HG02798 (cell line): Measurements from ENCODE around the gene CFAP52.
"Not testable (repeated sequence)": the region's sequence is repeated elsewhere in the genome, so short reads cannot be mapped to it uniquely, and the experiment has no call there.

Experiments used
- ATAC-seq: cut with Tn5 transposase; IDR thresholded peaks from one replicate; pipeline ENCODE4 v1.9.1; 2021; ENCODE audit warnings: mild to moderate bottlenecking; ENCODE audit not compliant: unreplicated experiment, poor library complexity

The CFAP52 gene, protein sequence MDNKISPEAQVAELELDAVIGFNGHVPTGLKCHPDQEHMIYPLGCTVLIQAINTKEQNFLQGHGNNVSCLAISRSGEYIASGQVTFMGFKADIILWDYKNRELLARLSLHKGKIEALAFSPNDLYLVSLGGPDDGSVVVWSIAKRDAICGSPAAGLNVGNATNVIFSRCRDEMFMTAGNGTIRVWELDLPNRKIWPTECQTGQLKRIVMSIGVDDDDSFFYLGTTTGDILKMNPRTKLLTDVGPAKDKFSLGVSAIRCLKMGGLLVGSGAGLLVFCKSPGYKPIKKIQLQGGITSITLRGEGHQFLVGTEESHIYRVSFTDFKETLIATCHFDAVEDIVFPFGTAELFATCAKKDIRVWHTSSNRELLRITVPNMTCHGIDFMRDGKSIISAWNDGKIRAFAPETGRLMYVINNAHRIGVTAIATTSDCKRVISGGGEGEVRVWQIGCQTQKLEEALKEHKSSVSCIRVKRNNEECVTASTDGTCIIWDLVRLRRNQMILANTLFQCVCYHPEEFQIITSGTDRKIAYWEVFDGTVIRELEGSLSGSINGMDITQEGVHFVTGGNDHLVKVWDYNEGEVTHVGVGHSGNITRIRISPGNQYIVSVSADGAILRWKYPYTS

GRCh38 chr17:9576521-9577372 is at the start of gene CFAP52:
Gene CFAP52 (plus strand): TSS chr17:9576642. CDS start chr17:9576696, 54 bp downstream.
- ATAC-seq = peak; percentile 52

- no peak for ATAC-seq
Observed at GRCh38 chr17:9527788-9528187, 48.7 kb upstream of the CFAP52 start.

DNA sequence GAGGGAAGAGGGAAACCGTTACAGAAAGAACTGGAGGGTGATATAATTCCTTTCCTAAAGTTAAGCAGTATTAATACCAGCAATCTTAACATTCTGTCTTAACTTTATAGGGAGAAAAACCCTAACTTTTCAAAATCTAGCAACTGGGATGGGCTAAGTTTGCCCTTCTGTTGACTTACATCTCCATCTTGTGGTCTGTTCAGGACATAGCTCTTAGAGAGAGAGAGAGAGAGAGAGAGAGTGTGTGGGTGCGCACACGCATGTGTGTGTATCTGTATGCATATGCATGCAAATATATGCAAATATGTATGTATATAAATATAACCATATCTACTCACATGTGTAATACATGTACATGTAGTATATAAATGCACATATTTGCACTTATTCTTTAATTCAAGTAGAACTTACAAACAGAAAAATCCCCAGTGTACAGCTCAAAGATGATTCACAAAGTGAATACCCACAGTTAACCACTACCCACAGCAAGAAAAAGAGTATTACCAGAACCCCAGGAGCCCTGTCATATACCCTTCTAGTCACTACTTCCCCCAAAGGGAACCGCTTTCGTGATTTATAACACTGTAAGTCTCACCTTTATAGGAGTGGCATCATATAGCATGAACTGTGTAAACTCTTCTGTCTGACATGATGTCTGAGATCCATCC is 47.3 kb upstream of the CFAP52 start:
- ATAC-seq = peak; percentile 44

GRCh38 chr17:9531034-9531433 is 45.4 kb upstream of the CFAP52 start:
- ATAC-seq = no peak

DNA sequence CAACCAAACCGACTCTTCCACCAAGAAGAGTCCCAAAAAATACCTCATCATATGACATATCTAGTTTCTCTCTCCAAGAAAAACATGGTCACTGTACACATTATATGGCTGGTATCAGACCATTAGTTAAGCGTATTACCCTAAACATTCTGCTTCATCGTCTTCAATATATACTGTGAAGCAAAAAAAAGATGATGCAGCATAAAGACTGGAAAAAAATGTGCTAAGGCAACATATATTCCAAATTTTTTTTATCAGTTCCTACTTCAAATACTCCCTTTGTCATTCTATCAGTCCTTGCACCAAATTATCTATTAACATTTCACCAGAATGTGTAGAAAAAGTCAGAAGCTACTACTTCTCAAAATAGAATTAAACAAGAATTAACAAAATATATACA is 43.7 kb upstream of the CFAP52 start:
- ATAC-seq = no peak

- ATAC-seq = no peak
Observed at GRCh38 chr17:9533441-9533840, 43.0 kb upstream of the CFAP52 start.

GRCh38 chr17:9536061-9536460 is 40.4 kb upstream of the CFAP52 start:
- ATAC-seq = no peak

DNA sequence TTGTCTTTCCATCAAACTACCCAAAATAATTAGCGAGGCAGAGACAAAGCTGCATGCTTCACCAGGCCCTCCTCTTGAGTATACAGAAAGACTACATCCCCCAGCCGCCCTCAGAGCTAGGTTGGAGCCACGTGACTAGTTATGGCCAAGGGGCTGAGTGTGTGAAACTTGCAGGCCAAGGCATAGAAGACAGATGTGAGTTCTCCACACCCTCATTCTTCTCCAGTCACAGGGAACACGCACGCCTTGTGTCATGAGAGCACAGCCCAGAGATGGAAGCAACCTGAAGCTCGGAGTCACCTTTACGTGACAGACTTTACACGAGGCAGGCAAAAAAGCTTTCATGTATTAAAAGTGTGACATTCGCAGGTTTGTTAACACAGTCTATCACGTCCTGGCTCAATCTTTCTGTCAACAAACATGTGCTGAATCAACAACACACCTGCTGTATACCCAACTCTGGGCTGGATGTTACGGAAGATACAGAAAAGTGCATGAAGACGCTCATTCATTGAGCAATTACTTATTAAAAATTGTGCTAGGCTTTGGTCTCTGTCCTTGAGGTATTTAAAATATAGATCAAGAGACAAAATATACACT is 39.2 kb upstream of the CFAP52 start:
- no peak for ATAC-seq

GRCh38 chr17:9538626-9539025 is 37.8 kb upstream of the CFAP52 start:
- no peak for ATAC-seq

DNA sequence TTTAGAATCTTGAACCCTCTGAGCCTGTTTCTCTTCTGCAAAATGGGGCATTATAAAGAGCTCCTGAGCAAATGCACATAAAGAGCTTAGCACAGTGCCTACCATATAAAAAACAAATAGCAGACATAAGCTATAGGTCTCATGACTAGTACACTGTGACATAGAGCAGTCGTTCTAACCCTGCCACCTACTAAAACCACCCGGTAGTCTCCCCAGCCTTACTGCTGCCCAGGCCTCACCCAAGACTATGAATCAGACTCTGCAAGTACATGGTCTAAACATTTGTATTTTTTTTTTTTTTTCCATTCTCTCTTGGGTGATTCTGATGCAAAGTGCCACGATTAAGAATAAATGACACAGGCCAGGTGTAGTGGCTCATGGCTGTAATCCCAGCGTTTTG is 34.7 kb upstream of the CFAP52 start:
- no peak for ATAC-seq

GRCh38 chr17:9544221-9544620 is 32.2 kb upstream of the CFAP52 start:
- no peak for ATAC-seq

GRCh38 chr17:9549215-9549614 is 27.2 kb upstream of the CFAP52 start:
- ATAC-seq = no peak

- no peak for ATAC-seq
Observed at GRCh38 chr17:9553181-9553580, 23.3 kb upstream of the CFAP52 start.

- no peak for ATAC-seq
Observed at GRCh38 chr17:9553596-9553995, 22.8 kb upstream of the CFAP52 start.

DNA sequence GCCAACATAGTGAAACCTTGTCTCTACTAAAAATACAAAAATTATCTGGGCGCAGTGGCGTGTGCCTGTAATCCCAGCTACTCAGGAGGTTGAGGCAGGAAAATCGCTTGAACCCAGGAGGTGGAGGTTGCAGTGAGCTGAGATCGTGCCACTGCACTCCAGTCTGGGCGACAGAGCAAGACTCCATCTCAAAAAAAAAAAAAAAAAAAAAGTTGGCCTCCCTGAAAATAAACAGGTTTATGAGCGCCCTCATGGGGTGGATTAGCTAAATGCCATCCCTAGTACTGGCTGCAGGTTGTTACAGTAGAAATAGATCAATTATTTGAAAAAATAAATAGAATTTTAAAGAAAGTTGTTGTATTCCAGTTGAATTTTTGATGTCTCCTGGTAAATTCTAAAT is 21.7 kb upstream of the CFAP52 start:
- ATAC-seq = not testable (repeated sequence)

- ATAC-seq = no peak
Observed at GRCh38 chr17:9557161-9557755, 19.2 kb upstream of the CFAP52 start.

DNA sequence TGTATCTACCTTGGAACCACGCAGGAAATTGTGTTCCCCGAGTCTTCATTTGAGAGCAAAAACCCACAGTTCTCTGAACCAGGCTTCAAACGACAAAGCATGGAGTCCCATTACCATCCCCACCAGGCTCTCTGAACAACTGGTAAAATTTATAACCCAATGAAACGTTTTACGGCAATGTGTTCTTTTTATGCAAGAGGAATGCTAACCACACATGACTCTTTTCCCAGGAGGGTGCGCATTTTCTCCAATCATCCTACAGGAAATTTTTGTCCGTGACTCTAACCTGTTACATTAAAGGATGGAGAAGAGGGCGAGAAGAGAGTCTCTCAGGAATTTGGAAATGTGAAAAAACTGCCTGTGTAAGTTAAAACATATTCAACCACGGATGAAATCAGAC is 18.6 kb upstream of the CFAP52 start:
- no peak for ATAC-seq

DNA sequence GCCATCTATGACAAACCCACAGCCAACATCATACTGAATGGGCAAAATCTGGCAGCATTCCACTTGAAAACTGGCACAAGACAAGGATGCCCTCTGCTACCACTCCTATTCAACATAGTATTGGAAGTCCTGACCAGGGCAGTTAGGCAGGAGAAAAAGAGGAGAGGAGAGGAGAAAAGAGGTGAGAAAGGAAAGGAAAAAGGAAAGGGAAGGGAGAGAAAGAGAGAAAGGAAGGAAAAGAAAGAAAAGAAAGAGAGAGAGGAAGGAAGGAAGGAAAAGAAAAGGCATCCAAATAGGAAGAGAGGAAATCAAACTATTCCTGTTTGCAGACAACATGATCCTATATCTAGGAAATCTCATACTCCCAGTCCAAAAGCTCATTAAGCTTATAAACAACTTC is 12.3 kb upstream of the CFAP52 start:
- ATAC-seq = no peak

DNA sequence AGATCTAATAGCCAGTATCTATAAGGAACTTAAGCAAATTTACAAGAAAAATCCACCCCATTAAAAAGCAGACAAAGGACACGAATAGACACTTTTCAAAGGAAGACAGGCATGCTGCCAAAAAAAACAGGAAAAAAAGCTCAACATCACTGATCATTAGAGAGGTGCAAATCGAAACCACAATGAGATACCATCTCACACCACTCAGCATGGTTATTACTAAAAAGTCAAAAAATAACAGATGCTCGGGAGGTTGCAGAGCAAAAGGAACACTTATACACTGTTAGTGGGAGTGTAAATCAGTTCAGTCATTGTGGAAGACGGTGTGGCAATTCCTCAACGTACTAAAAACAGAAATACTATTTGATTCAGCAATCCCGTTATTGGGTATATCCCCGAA is 10.4 kb upstream of the CFAP52 start:
- no peak for ATAC-seq

DNA sequence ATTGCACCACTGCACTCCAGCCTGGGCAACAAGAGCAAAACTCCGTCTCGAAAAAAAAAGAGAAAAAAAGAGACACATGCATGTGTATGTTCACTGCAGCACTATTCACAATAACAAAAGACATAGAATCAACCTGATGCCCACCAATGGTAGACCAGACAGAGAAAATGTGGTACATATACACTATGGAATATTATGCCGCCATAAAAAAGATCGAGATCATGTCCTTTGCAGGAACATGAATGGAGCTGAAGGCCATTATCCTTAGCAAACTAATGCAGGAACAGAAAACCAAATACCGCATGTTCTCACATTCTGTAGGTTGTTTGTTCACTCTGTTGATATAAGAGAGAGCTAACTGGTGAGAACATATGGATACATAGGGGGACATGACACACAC is 9.7 kb upstream of the CFAP52 start:
- ATAC-seq = not testable (repeated sequence)
